H9 (cell line): ENCODE results near the gene UBE2D2. TPM values are rescaled to one million over a fixed set of nuclear protein-coding genes. Genes with fewer than 3 reads are reported as not detected.

Source experiments
- DNase-seq: peaks from one replicate; pipeline ENCODE4 v3.0.0-alpha.2; 2017
- H2AFZ ChIP-seq: one replicate; pipeline ENCODE4 v1.6.1; 2013; ENCODE audit warnings: mild to moderate bottlenecking, low read length, control low read depth, moderate library complexity
- H2AK5ac ChIP-seq: 2 replicates; pipeline ENCODE4 v1.6.1; 2013; ENCODE audit warnings: low read length, control low read depth, mixed read lengths; ENCODE audit not compliant: insufficient read length
- H2BK120ac ChIP-seq: one replicate; pipeline ENCODE4 v1.6.1; 2013; ENCODE audit warnings: low read depth, mild to moderate bottlenecking, low read length, control low read depth, inconsistent platforms; ENCODE audit not compliant: poor library complexity, severe bottlenecking
- H2BK12ac ChIP-seq: 2 replicates; pipeline ENCODE4 v1.6.1; 2013; ENCODE audit warnings: low read length, control low read depth, mixed read lengths, low read depth; ENCODE audit not compliant: insufficient read length
- H2BK15ac ChIP-seq: 2 replicates; pipeline ENCODE4 v1.6.1; 2013; ENCODE audit warnings: low read depth, low read length, control low read depth
- H2BK20ac ChIP-seq: one replicate; pipeline ENCODE4 v1.6.1; 2013; ENCODE audit warnings: low read depth, mild to moderate bottlenecking, low read length, control low read depth, inconsistent platforms; ENCODE audit not compliant: poor library complexity, severe bottlenecking
- H2BK5ac ChIP-seq: 2 replicates; pipeline ENCODE4 v1.6.1; 2013; ENCODE audit warnings: low read length, control low read depth, mixed read lengths; ENCODE audit not compliant: insufficient read length
- H3K14ac ChIP-seq: 2 replicates; pipeline ENCODE4 v1.6.1; 2013; ENCODE audit warnings: low read length, control low read depth; ENCODE audit not compliant: insufficient read depth
- H3K18ac ChIP-seq: 2 replicates; pipeline ENCODE4 v1.6.1; 2013; ENCODE audit warnings: low read depth, mild to moderate bottlenecking, mixed read lengths, low read length, control low read depth; ENCODE audit not compliant: insufficient read length
- H3K23ac ChIP-seq: 2 replicates; pipeline ENCODE4 v1.6.1; 2013; ENCODE audit warnings: low read length, control low read depth, mixed read lengths, low read depth; ENCODE audit not compliant: insufficient read length
- H3K23me2 ChIP-seq: 2 replicates; pipeline ENCODE4 v1.6.1; 2013; ENCODE audit warnings: low read depth, mild to moderate bottlenecking, mixed read lengths, low read length, control low read depth; ENCODE audit not compliant: insufficient read length, poor library complexity, severe bottlenecking
- H3K27ac ChIP-seq: 2 replicates; pipeline ENCODE4 v1.5.1; 2013; ENCODE audit warnings: low read length, control low read depth, mixed read lengths, low read depth; ENCODE audit not compliant: insufficient read length
- H3K27me3 ChIP-seq: 2 replicates; pipeline ENCODE4 v1.6.1; 2013; ENCODE audit warnings: low read length, control low read depth, inconsistent platforms; ENCODE audit not compliant: insufficient read depth
- H3K4ac ChIP-seq: 2 replicates; pipeline ENCODE4 v1.6.1; 2013; ENCODE audit warnings: low read depth, mild to moderate bottlenecking, control low read depth, inconsistent platforms, low read length, moderate library complexity
- H3K4me1 ChIP-seq: 2 replicates; pipeline ENCODE4 v1.6.1; 2013; ENCODE audit warnings: low read length, control low read depth, inconsistent platforms; ENCODE audit not compliant: insufficient read depth
- H3K4me2 ChIP-seq: 2 replicates; pipeline ENCODE4 v1.6.1; 2013; ENCODE audit warnings: low read length, control low read depth, mixed read lengths; ENCODE audit not compliant: insufficient read length, insufficient read depth
- H3K56ac ChIP-seq: 2 replicates; pipeline ENCODE4 v1.6.1; 2013; ENCODE audit warnings: low read depth, mild to moderate bottlenecking, mixed read lengths, low read length, control low read depth; ENCODE audit not compliant: insufficient read length
- H3K79me1 ChIP-seq: 2 replicates; pipeline ENCODE4 v1.6.1; 2013; ENCODE audit warnings: low read depth, mild to moderate bottlenecking, moderate library complexity, low read length, control low read depth, inconsistent platforms; ENCODE audit not compliant: insufficient read depth, poor library complexity, severe bottlenecking
- H3K79me2 ChIP-seq: 2 replicates; pipeline ENCODE4 v1.6.1; 2013; ENCODE audit warnings: low read length, control low read depth, inconsistent platforms; ENCODE audit not compliant: insufficient read depth
- H3K9ac ChIP-seq: 2 replicates; pipeline ENCODE4 v1.6.1; 2013; ENCODE audit warnings: low read length, control low read depth, mixed read lengths; ENCODE audit not compliant: insufficient read length; ENCODE audit errors: extremely low read depth
- H3K9me3 ChIP-seq: one replicate; pipeline ENCODE4 v1.6.1; 2013; ENCODE audit warnings: low read depth, low read length, inconsistent platforms; ENCODE audit not compliant: control insufficient read depth
- H3T11ph ChIP-seq: one replicate; pipeline ENCODE4 v1.6.1; 2013; ENCODE audit warnings: mild to moderate bottlenecking, low read length, control low read depth, inconsistent platforms
- H4K20me1 ChIP-seq: one replicate; pipeline ENCODE4 v1.6.1; 2013; ENCODE audit not compliant: control insufficient read depth, insufficient read length, insufficient read depth
- H4K5ac ChIP-seq: 2 replicates; pipeline ENCODE4 v1.6.1; 2013; ENCODE audit warnings: low read depth, mild to moderate bottlenecking, mixed read lengths, low read length, control low read depth; ENCODE audit not compliant: insufficient read length
- H4K8ac ChIP-seq: replicated peaks from 2 replicates; pipeline ENCODE4 v1.6.1; 2013; ENCODE audit warnings: low read length, control low read depth, mixed read lengths, low read depth; ENCODE audit not compliant: insufficient read length
- H4K91ac ChIP-seq: 2 replicates; pipeline ENCODE4 v1.6.1; 2013; ENCODE audit warnings: low read depth, mild to moderate bottlenecking, moderate library complexity, mixed read lengths, low read length, control low read depth; ENCODE audit not compliant: insufficient read length
- H3K27ac Mint-ChIP-seq, 3 experiments: 2 replicates in 2 of 3; 3 replicates in 1 of 3; pipeline ENCODE4 v1.8.0; 2020 to 2021; ENCODE audit warnings: mixed read lengths in 3 of 3, mild to moderate bottlenecking in 1 of 3, moderate library complexity in 1 of 3
- H3K27me3 Mint-ChIP-seq: 2 replicates; pipeline ENCODE4 v1.8.0; 2021; ENCODE audit warnings: low read depth, mild to moderate bottlenecking, moderate library complexity, mixed read lengths
- H3K36me3 Mint-ChIP-seq, 3 experiments: 2 replicates in 2 of 3; 3 replicates in 1 of 3; pipeline ENCODE4 v1.8.0; 2020 to 2021; ENCODE audit warnings: low read depth in 3 of 3, mixed read lengths in 3 of 3; ENCODE audit not compliant: insufficient read depth in 1 of 3
- H3K4me1 Mint-ChIP-seq, 2 experiments: 2 replicates each; pipeline ENCODE4 v1.8.0; 2020; ENCODE audit warnings: mixed read lengths in 2 of 2
- H3K4me3 Mint-ChIP-seq, 2 experiments: 2 replicates in 1 of 2; 3 replicates in 1 of 2; pipeline ENCODE4 v1.8.0; 2020 to 2021; ENCODE audit warnings: mild to moderate bottlenecking in 2 of 2, mixed read lengths in 2 of 2, moderate library complexity in 1 of 2
- H3K9me3 Mint-ChIP-seq, 2 experiments: 2 replicates in 1 of 2; 3 replicates in 1 of 2; pipeline ENCODE4 v1.8.0; 2020; ENCODE audit warnings: mild to moderate bottlenecking in 2 of 2, mixed read lengths in 2 of 2, moderate library complexity in 1 of 2
- WGBS: extraction: QIAGEN DNeasy Blood & Tissue Kit; methylation state at CpG from one replicate; pipeline ENCODE4 v1.1.7; 2013; ENCODE audit warnings: missing lambda C conversion rate, low lambda C conversion rate, mixed read lengths; ENCODE audit not compliant: insufficient read length; ENCODE audit errors: extremely low coverage; 5-methylcytosine and 5-hydroxymethylcytosine counted together
- total RNA-seq: library from RNA; stranded (reverse); gene quantifications from 2 replicates; pipeline ENCODE4 v1.2.1, GENCODE V29; 2021
- TF ChIP-seq, protein P1 (sequence below): fragments of 200-600 bp; sonication (generic); conservative IDR thresholded peaks from 3 replicates; pipeline ENCODE4 v1.8.0; 2021; ENCODE audit warnings: antibody characterized with exemption, mild to moderate bottlenecking

The UBE2D2 gene
- total RNA-seq, 1 experiment from 2014 or later, result 236 TPM

DNA sequence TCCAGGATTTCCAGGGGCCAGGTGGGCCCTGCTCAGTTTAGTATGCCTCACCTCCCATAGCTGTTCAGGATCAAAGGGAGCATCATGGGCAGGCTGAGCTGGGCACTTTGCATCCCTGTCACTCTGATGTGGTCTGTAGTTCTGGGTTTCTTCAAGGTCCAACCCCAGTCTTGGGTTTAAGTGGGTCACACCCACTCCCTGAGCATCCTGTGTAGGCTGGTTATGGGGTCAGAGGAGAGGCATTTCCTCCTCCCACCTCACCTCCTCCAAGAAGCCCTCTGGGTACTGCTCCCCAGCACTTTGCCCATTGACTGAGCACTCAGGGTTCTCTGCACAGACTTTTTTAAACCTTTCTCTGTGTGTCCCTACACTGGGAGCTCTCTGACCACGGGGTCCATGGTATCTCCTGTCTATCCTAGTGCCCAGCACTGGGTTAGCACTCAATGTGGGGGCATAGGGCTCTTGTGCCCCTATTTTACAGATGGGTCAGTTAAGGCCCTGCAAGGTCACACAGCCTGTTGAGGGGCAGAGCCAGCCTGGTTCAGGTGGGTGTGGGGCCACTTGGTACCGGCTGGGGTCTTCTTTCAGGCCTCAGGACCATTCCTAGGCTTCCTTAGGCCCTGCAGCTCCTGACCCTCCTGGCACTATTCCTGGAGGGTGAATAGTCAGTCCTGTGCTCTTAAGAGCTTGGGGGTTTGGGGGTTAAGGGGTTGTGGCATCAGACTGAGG is 106.0 kb downstream of the UBE2D2 start:
- no peak overlapping the region for H3K4me2 ChIP-seq
- H2BK15ac ChIP-seq, result no peak overlapping the region
- no peak overlapping the region for H2BK12ac ChIP-seq
- H3K23ac ChIP-seq, result no peak overlapping the region
- no peak overlapping the region for H4K5ac ChIP-seq
- Mint-ChIP-seq H3K4me3 (peak overlapping the region in 1 of 2 experiments; percentile 69; a peak in 3 of 5 replicates), H3K4me1 (peaks cover 47 to 56% of the 10 kb centered on the region in 2 experiments), H3K27ac (0 out of 7 replicates have a peak overlapping the region, but pooled peaks of 1 of the 3 experiments have one; percentile 83), H3K9me3 (no peaks in the 10 kb centered on the region), H3K36me3 (peaks cover 0 to 17% (median 2%) of the 10 kb centered on the region in 3 experiments; a peak in 4 of 7 replicates), H3K27me3 (no peaks in the 10 kb centered on the region)
- H2AFZ ChIP-seq, result no peak overlapping the region
- no peak overlapping the region for H4K91ac ChIP-seq
- peaks cover 4% of the 10 kb centered on the region for H3K79me1 ChIP-seq
- H3K14ac ChIP-seq, result no peak overlapping the region
- H3K56ac ChIP-seq, result no peak overlapping the region
- H3K4ac ChIP-seq, result no peak overlapping the region
- DNase-seq, result no peak
- H4K20me1 ChIP-seq, result no peaks in the 10 kb centered on the region
- H3K27me3 ChIP-seq, result no peaks in the 10 kb centered on the region
- no peak overlapping the region for H2BK20ac ChIP-seq
- H4K8ac ChIP-seq, result no peak overlapping the region
- H3K9ac ChIP-seq, result no peak overlapping the region
- no CpG with 5 or more reads among the region's 2 CpGs for WGBS
- TF ChIP-seq, protein P1, sequence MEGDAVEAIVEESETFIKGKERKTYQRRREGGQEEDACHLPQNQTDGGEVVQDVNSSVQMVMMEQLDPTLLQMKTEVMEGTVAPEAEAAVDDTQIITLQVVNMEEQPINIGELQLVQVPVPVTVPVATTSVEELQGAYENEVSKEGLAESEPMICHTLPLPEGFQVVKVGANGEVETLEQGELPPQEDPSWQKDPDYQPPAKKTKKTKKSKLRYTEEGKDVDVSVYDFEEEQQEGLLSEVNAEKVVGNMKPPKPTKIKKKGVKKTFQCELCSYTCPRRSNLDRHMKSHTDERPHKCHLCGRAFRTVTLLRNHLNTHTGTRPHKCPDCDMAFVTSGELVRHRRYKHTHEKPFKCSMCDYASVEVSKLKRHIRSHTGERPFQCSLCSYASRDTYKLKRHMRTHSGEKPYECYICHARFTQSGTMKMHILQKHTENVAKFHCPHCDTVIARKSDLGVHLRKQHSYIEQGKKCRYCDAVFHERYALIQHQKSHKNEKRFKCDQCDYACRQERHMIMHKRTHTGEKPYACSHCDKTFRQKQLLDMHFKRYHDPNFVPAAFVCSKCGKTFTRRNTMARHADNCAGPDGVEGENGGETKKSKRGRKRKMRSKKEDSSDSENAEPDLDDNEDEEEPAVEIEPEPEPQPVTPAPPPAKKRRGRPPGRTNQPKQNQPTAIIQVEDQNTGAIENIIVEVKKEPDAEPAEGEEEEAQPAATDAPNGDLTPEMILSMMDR, result no peak
- no peaks in the 10 kb centered on the region for H3K23me2 ChIP-seq
- peaks cover 45% of the 10 kb centered on the region; the same call in 1 of the 2 replicates for H3K79me2 ChIP-seq
- peaks cover 21% of the 10 kb centered on the region; the same call in 1 of the 2 replicates for H3K4me1 ChIP-seq
- H3K18ac ChIP-seq, result no peak overlapping the region
- H2BK120ac ChIP-seq, result no peak overlapping the region
- no peak overlapping the region for H3K27ac ChIP-seq
- H2AK5ac ChIP-seq, result no peak overlapping the region
- H2BK5ac ChIP-seq, result no peak overlapping the region
- H3K9me3 ChIP-seq, result no peaks in the 10 kb centered on the region
- no peak overlapping the region for H3T11ph ChIP-seq
